ENCODE results near the gene ANKRD42.

ANKRD42 gene

GRCh38 chr11:83174008-83174407 is 19.5 kb upstream of the ANKRD42 start:
- no peak overlapping the region for H3K27ac ChIP-seq (replicated peaks)
- no peak for DNase-seq (ENCODE audit: low read depth in 1 of 2, low spot score in 1 of 2)
- H3K4me3 ChIP-seq (replicated peaks; ENCODE audit: insufficient read depth, low read length): no peak overlapping the region
- no peaks in the 10 kb centered on the region for H3K27me3 ChIP-seq (ENCODE audit: insufficient read depth, poor library complexity, severe bottlenecking)
- TF ChIP-seq POLR2AphosphoS5 (IDR thresholded peaks at IDR 0.05; ENCODE audit: low read depth): no peak
- no peak for TF ChIP-seq GABPA (IDR thresholded peaks at IDR 0.05; ENCODE audit: low read depth)
- no peak for TF ChIP-seq REST (IDR thresholded peaks at IDR 0.05; ENCODE audit: insufficient replicate concordance, low read depth)
- no peak for TF ChIP-seq SPI1 (IDR thresholded peaks at IDR 0.05; ENCODE audit: borderline replicate concordance, low read depth)
- TF ChIP-seq CTCF (IDR thresholded peaks at IDR 0.05; ENCODE audit: insufficient read depth, low read length): no peak

GRCh38 chr11:83175815-83176214 is 17.7 kb upstream of the ANKRD42 start:
- DNase-seq (ENCODE audit: low read depth in 1 of 2, low spot score in 1 of 2): no peak
- TF ChIP-seq SPI1 (IDR thresholded peaks at IDR 0.05; ENCODE audit: borderline replicate concordance, low read depth): no peak
- TF ChIP-seq POLR2AphosphoS5 (IDR thresholded peaks at IDR 0.05; ENCODE audit: low read depth): no peak
- TF ChIP-seq CTCF (IDR thresholded peaks at IDR 0.05; ENCODE audit: insufficient read depth, low read length): no peak
- TF ChIP-seq GABPA (IDR thresholded peaks at IDR 0.05; ENCODE audit: low read depth): no peak
- no peak for TF ChIP-seq REST (IDR thresholded peaks at IDR 0.05; ENCODE audit: insufficient replicate concordance, low read depth)
- Histone ChIP-seq H3K27ac (replicated peaks) (no peak overlapping the region), H3K27me3 (ENCODE audit: insufficient read depth, poor library complexity, severe bottlenecking) (no peaks in the 10 kb centered on the region), H3K4me3 (replicated peaks; ENCODE audit: insufficient read depth, low read length) (no peak overlapping the region)

GRCh38 chr11:83181815-83182214 is 11.7 kb upstream of the ANKRD42 start:
- DNase-seq (ENCODE audit: low read depth in 1 of 2, low spot score in 1 of 2): no peak
- no peak for TF ChIP-seq REST (IDR thresholded peaks at IDR 0.05; ENCODE audit: insufficient replicate concordance, low read depth)
- TF ChIP-seq POLR2AphosphoS5 (IDR thresholded peaks at IDR 0.05; ENCODE audit: low read depth): no peak
- TF ChIP-seq SPI1 (IDR thresholded peaks at IDR 0.05; ENCODE audit: borderline replicate concordance, low read depth): no peak
- TF ChIP-seq CTCF (IDR thresholded peaks at IDR 0.05; ENCODE audit: insufficient read depth, low read length): no peak
- no peak for TF ChIP-seq GABPA (IDR thresholded peaks at IDR 0.05; ENCODE audit: low read depth)
- Histone ChIP-seq H3K4me3 (replicated peaks; ENCODE audit: insufficient read depth, low read length) (no peak overlapping the region), H3K27ac (replicated peaks) (no peak overlapping the region), H3K27me3 (ENCODE audit: insufficient read depth, poor library complexity, severe bottlenecking) (no peaks in the 10 kb centered on the region)
